Measurements from ENCODE around the gene MEF2C. TPM values are rescaled to one million over a fixed set of nuclear protein-coding genes. Genes with fewer than 3 reads are reported as not detected.

The MEF2C gene
- total RNA-seq, 2 experiments from 2014 or later, result 0.06 to 0.19 TPM

DNA sequence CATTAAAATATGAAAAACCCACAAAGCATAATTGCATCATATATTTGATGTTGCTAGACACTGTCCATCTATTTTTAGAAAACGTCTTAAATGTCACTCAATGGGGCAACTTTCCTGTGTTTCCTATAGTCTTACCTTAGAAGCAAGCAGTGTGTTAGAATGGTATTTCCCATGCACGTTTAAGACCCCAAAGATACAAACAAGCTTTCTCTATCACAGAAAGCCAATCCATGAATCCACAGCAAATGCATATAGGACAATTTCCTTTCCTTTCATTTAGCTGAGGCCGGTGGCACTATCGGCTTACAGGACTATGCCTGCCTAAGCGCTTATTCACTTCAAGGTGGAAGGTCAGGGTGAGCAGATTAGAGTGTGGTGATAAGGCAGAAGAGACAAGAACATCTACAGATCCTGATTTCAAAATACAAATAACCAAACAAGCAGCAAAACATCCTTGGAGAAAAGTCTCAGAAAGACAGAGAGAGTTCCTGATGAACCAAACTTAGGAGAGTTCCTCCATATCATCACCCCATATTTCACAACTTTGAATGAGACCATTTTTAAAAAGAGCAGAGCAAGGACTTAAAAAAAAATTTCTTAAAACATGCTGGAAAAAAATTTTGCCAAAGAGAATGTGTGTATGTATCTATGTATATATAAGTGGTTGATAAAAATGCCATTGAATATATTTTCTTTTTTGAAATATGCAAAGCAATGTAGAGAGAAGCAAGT lies 57.2 kb downstream of the MEF2C start:
- Mint-ChIP-seq H3K27ac (no peak overlapping the region), H3K27me3 (peaks cover 3% of the 10 kb centered on the region), H3K36me3 (no peaks in the 10 kb centered on the region), H3K4me1 (peaks cover 15% of the 10 kb centered on the region), H3K4me3 (no peak overlapping the region), H3K9me3 (ENCODE audit: low read depth) (no peaks in the 10 kb centered on the region)
- CTCF ChIA-PET, result no interaction called here
- DNase-seq (no peak), ATAC-seq (no peak)

DNA sequence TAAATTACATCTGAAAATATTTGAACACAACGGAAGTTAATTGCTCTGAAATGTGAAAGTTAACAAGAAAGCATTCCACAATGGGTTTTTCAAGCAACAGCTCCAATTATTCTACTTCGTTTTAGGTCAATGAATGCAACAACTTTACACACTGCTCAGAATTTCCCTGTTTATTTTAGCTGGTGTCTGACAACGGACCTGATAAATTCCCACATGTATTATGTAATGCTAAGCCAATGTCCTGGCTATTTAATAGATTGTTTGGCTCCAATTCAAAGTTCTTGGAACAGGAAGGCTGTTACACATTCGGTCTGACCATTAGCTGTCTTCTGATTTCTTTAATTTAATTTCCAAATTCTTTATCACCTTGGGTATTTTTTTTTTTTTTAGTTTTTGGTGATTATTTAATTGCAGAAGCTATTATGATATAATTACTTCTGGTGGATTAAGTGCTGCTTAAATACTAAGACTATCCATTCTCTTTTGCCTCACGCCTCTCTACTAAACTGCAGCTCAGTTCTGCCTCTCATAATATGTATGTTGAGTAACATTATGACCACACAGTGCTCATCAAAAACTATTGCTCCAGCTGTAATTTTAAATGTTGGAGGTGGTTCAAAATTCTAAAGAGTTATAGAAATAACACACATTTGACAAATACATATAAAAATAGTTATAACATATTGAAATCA lies 57.9 kb downstream of the MEF2C start:
- CTCF ChIA-PET, result no interaction called here
- no peak overlapping the region for H3K4me3 Mint-ChIP-seq

DNA sequence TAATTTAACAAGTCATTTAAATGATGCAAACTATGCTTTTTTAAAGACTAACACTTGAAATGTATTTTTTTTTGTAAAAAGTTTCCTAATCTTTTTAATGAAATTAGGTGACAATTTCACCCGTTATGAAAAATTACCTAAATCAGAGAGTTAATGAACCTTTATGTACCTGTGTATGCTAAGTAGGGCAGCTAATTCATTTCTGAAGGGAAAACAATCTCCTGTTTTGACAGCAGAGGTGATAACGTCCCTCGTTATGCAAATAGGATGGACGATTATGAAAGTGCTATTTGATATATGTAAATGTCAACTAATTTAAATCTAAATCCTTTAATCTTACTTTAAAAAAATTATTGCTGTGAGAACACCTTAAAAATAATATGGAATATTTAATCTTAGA lies 58.8 kb downstream of the MEF2C start:
- Mint-ChIP-seq H3K4me1 (peaks cover 14% of the 10 kb centered on the region), H3K27me3 (peaks cover 3% of the 10 kb centered on the region), H3K27ac (no peak overlapping the region), H3K9me3 (ENCODE audit: low read depth) (no peaks in the 10 kb centered on the region), H3K4me3 (no peak overlapping the region), H3K36me3 (no peaks in the 10 kb centered on the region)
- DNase-seq (no peak), ATAC-seq (no peak)
- CTCF ChIA-PET, result no interaction called here

More for the DNA sequence above, 57.9 kb downstream of the MEF2C start:
- no peak for DNase-seq
- peaks cover 15% of the 10 kb centered on the region for H3K4me1 Mint-ChIP-seq
- ATAC-seq, result no peak
- no peaks in the 10 kb centered on the region for H3K9me3 Mint-ChIP-seq (ENCODE audit: low read depth)
- H3K27me3 Mint-ChIP-seq, result peaks cover 3% of the 10 kb centered on the region
- H3K27ac Mint-ChIP-seq, result no peak overlapping the region
- no peaks in the 10 kb centered on the region for H3K36me3 Mint-ChIP-seq

DNA sequence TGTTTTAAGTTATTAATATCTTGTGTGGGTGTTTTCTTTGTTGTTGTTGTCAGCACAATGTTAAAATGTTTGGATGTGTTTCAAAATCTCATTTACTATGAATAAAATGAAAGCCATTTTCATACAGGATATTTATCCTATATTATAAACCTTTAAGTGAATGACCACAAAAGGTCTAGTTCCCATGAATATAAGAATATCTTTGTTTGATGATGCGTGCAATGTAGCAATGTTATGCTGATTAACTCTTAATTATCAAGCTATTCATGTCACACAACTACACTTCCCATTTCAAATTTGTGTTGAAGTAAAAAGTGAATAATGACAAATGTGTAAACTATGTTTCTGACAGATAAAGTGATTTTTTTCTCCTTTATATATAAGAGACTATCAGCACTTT lies 59.8 kb downstream of the MEF2C start:
- H3K4me1 Mint-ChIP-seq, result peaks cover 11% of the 10 kb centered on the region
- ATAC-seq, result no peak
- no peaks in the 10 kb centered on the region for H3K36me3 Mint-ChIP-seq
- no peak overlapping the region for H3K27ac Mint-ChIP-seq
- CTCF ChIA-PET, result no interaction called here
- no peak overlapping the region for H3K4me3 Mint-ChIP-seq
- peaks cover 8% of the 10 kb centered on the region for H3K27me3 Mint-ChIP-seq
- no peaks in the 10 kb centered on the region for H3K9me3 Mint-ChIP-seq (ENCODE audit: low read depth)
- no peak for DNase-seq

DNA sequence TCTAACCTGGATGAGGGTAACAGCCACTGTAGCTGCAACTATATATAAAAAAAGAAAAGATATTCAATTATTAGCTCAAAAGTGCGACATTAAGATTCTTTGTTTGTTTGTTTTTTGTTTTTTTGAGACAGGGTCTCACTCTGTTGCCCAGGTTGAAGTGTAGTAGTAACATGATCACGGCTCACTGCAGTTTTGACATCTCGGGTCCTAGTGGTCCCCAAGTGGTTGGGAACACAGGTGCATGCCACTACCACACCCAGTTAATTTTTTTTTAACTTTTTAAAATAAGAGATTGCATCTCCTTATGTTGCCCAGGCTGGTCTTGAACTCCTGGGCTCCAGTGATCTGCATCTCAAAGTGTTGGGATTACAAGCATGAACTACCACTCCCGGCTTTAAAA lies 61.8 kb downstream of the MEF2C start:
- ATAC-seq (no peak), DNase-seq (no peak)
- no peak overlapping the region for H3K4me3 Mint-ChIP-seq
- peaks cover 8% of the 10 kb centered on the region for H3K27me3 Mint-ChIP-seq
- no peaks in the 10 kb centered on the region for H3K4me1 Mint-ChIP-seq
- no peaks in the 10 kb centered on the region for H3K9me3 Mint-ChIP-seq (ENCODE audit: low read depth)
- CTCF ChIA-PET, result no interaction called here
- H3K36me3 Mint-ChIP-seq, result no peaks in the 10 kb centered on the region
- no peak overlapping the region for H3K27ac Mint-ChIP-seq

DNA sequence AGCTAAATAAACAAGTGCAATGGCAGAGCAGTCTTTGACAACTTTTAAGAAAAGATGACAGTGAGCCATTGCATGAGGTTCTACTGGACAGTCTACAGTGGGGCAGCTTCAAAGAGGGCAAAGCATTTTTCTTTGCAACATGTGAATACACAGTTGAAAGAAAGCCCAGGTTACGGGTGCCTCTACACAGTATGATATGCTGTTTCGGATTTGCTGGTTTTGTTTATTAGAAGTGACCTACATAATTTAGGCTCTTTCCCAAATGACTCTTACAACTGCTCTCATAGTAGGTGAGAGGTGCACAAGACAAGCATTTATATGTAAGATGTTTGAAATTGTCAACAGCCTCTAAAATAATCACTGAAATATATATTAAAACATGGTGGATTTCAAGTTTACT lies 62.4 kb downstream of the MEF2C start:
- H3K27me3 Mint-ChIP-seq, result peaks cover 8% of the 10 kb centered on the region
- ATAC-seq, result no peak
- H3K27ac Mint-ChIP-seq, result no peak overlapping the region
- no peaks in the 10 kb centered on the region for H3K4me1 Mint-ChIP-seq
- DNase-seq, result no peak
- H3K9me3 Mint-ChIP-seq (ENCODE audit: low read depth), result no peaks in the 10 kb centered on the region
- no peak overlapping the region for H3K4me3 Mint-ChIP-seq
- H3K36me3 Mint-ChIP-seq, result no peaks in the 10 kb centered on the region
- CTCF ChIA-PET, result interaction anchor here (0.7 kb wide), 1 partner anchor 8 kb away, joined by 3 read pairs; no protein-coding TSS in a partner anchor

DNA sequence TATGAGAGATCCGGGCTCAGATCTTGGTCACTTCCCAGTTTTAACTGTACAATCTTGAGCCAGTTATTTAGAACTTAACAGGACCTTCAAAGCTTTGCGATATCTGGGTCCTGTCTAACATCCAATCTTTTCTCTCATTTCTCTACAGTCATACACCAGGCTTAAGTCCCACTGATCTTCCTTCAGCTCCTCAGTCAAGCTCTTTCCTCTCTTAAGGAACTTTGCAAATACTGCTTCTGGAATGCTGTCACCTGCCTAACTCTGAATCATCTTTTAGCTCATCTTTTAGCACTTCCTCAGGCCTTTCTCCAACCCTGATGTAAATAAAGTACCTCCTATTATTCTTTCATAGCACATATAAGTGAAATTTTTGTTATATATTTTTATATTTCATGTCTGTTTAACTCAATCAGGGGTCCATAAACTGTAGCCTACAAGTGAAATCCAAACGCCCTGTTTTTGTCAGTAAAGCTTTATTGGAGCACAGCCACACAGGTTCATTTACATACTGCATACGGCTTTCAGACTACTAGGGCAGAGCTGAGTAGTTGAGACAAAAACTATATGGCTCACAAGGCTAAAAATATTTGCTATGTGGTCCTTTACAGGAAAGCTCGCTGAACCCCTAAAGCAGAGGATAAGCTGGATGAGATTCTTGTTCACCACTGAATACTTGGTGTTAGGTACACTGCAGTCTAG lies 63.5 kb downstream of the MEF2C start:
- Mint-ChIP-seq H3K36me3 (no peaks in the 10 kb centered on the region), H3K4me3 (no peak overlapping the region), H3K9me3 (ENCODE audit: low read depth) (no peaks in the 10 kb centered on the region), H3K4me1 (no peaks in the 10 kb centered on the region), H3K27me3 (peaks cover 8% of the 10 kb centered on the region), H3K27ac (no peak overlapping the region)
- DNase-seq (no peak), ATAC-seq (no peak)
- CTCF ChIA-PET, result interaction anchor here (0.7 to 1.2 kb wide), 2 partner anchors 9 kb away, joined by 3 to 5 read pairs; no protein-coding TSS in a partner anchor

DNA sequence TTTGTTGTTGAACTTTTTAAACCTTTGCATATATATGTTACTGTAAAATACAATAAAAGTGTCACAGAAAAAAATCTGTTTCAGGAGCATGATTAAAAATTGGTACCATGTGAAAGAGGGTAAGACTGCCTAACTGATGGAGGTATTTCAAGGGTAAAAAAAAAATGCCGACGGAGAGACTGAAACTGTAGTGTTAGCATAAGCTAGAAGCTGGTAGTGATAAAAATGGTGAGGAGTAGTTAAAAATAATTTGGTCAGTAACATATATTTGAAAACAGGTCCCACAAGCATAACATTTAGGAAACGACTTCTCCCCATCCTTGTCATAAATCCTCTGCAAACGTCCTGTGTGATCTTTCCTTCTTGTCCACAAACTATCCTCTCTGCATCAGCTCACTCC lies 64.7 kb downstream of the MEF2C start:
- Mint-ChIP-seq H3K27me3 (peaks cover 8% of the 10 kb centered on the region), H3K4me3 (no peak overlapping the region)

DNA sequence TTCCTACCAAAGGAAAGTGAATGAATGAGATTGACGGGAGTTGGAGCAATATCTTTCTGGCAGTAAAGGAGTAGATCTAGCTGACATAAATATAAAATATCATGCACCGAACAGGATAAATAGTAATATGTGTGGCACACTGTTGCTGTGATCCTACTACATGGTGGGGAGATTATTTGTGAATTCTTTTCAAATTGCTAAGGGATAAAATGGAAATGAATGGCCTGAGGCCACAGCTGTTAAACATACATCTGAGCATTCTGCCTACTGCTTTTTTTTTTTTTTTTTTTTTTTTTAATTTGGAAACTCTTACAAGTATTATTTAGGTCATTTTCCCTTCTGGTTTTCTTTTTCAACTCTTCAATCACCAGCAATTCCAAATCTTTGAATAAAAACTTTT lies 66.8 kb downstream of the MEF2C start:
- no peak for ATAC-seq
- H3K4me3 Mint-ChIP-seq, result no peak overlapping the region
- H3K9me3 Mint-ChIP-seq (ENCODE audit: low read depth), result no peaks in the 10 kb centered on the region
- no peaks in the 10 kb centered on the region for H3K4me1 Mint-ChIP-seq
- DNase-seq, result no peak
- no peak overlapping the region for H3K27ac Mint-ChIP-seq
- H3K36me3 Mint-ChIP-seq, result no peaks in the 10 kb centered on the region
- CTCF ChIA-PET, result no interaction called here
- peaks cover 5% of the 10 kb centered on the region for H3K27me3 Mint-ChIP-seq

More for the DNA sequence above, 64.7 kb downstream of the MEF2C start:
- no peak for ATAC-seq
- Mint-ChIP-seq H3K27ac (no peak overlapping the region), H3K36me3 (no peaks in the 10 kb centered on the region), H3K4me1 (no peaks in the 10 kb centered on the region), H3K9me3 (ENCODE audit: low read depth) (no peaks in the 10 kb centered on the region)
- CTCF ChIA-PET, result interaction anchor here (1.2 kb wide), 1 partner anchor 10 kb away, joined by 5 read pairs; no protein-coding TSS in a partner anchor
- DNase-seq, result no peak

DNA sequence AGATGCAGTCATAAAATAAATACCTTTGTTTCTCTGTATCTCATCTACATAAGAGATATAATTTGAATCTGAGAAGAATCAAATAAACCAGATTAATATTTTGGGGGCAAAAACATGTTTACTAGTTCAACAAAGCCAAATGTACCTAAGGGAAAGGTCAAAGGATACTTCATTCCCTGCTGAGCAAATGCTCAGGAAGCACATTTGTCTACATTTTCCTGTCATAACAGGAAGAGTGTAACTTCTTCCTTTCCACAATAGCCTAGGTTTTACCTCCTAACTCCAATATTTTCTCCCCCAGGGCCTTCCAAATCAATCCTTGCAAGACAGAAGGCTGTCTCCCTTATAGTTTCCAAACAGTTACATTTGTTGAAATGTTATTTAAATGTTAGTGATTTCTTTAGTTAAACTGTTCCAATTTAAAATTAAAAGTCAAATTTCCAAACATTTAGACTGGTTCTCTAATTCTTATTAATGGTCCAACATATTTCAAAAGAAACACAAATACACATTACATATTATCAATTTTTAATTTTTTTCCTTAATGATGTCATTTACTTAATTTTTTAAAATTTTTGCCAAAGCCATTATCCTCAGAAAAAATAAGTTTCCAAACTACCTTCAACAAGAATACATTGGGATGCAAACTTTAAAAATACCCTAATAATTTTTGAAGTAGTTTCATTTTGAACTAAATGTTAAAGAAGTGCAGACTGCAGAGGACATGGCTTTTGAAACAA lies 67.8 kb downstream of the MEF2C start:
- no peak overlapping the region for H3K4me3 Mint-ChIP-seq
- no peaks in the 10 kb centered on the region for H3K9me3 Mint-ChIP-seq (ENCODE audit: low read depth)
- no peaks in the 10 kb centered on the region for H3K36me3 Mint-ChIP-seq
- DNase-seq (no peak), ATAC-seq (no peak)
- CTCF ChIA-PET, result no interaction called here
- H3K27me3 Mint-ChIP-seq, result peaks cover 5% of the 10 kb centered on the region
- H3K4me1 Mint-ChIP-seq, result no peaks in the 10 kb centered on the region
- H3K27ac Mint-ChIP-seq, result no peak overlapping the region

DNA sequence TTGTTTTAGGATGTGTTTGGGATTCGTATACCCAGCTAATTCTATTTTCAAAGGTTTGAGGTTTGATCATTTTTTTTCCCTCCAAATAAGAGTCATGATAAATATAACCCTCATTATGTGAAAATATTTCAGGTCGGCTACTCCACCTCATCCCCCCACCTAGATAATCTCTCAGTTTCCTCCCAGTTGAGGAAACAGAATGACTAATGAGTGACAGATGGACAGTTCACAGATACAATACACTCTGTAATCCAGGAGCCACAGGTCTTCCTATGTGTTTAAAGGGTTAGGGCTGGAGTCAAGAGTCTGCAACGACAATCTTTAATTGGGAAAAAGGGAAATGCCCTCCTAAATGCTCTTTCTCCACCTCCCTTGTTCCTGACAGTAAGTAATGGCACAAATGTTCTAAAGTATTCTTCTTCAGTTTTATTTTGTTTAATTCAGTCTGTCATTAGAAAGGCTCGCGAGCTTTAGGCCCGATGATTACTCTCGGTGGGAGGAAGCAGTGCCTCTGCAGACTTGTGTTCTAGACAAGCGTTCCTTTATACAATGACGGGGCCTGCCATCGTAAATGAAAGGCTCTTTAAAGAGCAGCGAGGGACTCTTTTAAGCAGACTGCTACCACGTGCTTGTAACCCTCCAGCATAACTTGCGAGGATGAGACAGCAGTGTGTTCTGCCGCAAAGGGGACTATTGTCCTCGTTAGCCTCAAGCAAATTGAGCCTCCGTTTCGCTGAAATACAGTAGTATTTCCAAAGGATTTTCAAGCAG lies 69.0 kb downstream of the MEF2C start:
- H3K27ac Mint-ChIP-seq, result no peak overlapping the region
- CTCF ChIA-PET, result no interaction called here
- peaks cover 5% of the 10 kb centered on the region for H3K27me3 Mint-ChIP-seq
- no peak overlapping the region for H3K4me3 Mint-ChIP-seq
- DNase-seq (no peak), ATAC-seq (no peak)
- H3K36me3 Mint-ChIP-seq, result no peaks in the 10 kb centered on the region
- H3K9me3 Mint-ChIP-seq (ENCODE audit: low read depth), result no peaks in the 10 kb centered on the region
- no peaks in the 10 kb centered on the region for H3K4me1 Mint-ChIP-seq

DNA sequence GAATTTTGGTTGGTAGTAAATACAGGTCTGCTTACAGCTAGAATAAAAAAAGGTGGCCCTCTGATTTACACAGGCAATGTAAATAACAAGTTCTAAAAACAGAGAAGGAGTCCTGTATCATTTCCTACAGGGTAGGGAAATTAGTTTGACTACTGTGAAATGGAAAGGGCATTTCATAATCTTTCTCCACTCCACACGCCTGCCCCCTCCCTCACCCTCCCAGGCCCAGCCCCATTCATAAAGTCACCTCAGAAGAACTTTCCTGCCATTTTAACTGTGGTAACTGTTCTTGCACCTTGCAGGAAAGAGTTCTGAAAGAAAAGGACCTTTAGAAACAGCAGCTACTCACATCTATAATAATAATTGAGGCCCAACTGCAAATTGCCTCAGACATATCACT lies 69.7 kb downstream of the MEF2C start:
- CTCF ChIA-PET, result no interaction called here
- no peaks in the 10 kb centered on the region for H3K36me3 Mint-ChIP-seq
- H3K27ac Mint-ChIP-seq, result no peak overlapping the region
- no peak overlapping the region for H3K4me3 Mint-ChIP-seq
- ATAC-seq (no peak), DNase-seq (no peak)
- peaks cover under 1% of the 10 kb centered on the region for H3K27me3 Mint-ChIP-seq
- no peaks in the 10 kb centered on the region for H3K4me1 Mint-ChIP-seq
- H3K9me3 Mint-ChIP-seq (ENCODE audit: low read depth), result no peaks in the 10 kb centered on the region

DNA sequence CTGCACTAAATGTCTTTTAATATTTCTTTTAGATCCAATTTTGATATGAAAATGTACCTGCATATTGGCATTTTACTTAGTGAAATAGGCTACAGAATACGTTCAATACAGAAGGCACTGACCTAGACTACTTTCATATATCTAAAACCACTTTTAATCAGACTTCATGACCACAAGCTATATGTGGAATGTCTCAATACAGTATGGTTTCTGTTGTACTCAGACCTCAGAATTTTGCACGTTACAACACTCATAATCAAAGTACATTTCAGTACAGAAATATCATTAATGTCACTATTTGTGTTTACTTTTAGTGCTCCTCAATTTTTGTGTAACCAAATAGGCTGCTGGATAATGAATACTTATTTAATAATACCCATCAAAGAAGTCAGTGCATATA lies 74.8 kb downstream of the MEF2C start:
- no peaks in the 10 kb centered on the region for H3K27me3 Mint-ChIP-seq
- CTCF ChIA-PET, result no interaction called here
- no peaks in the 10 kb centered on the region for H3K36me3 Mint-ChIP-seq
- H3K27ac Mint-ChIP-seq, result no peak overlapping the region
- H3K4me3 Mint-ChIP-seq, result no peak overlapping the region
- DNase-seq (no peak), ATAC-seq (no peak)
- no peaks in the 10 kb centered on the region for H3K9me3 Mint-ChIP-seq (ENCODE audit: low read depth)
- H3K4me1 Mint-ChIP-seq, result no peaks in the 10 kb centered on the region
